Measurements from ENCODE around the gene ADCY2.

- TF ChIP-seq YY1 (IDR thresholded peaks at IDR 0.05; ENCODE audit: insufficient read depth, insufficient read length) (no peak), ZNF274 (IDR thresholded peaks at IDR 0.05; ENCODE audit: low read depth, low read length) (no peak)
Observed at GRCh38 chr5:7795306-7795705, 399.4 kb downstream of the ADCY2 start.
